AG04449 (cell line): ENCODE results near the gene NMS.

Experiments used
- CTCF ChIA-PET: fragments of 350-600 bp; formaldehyde crosslinking; extraction: SDS; loops from one replicate; lab custom pipeline; 2021; ENCODE audit warnings: antibody characterized with exemption; lab: Yijun Ruan, JAX
- POLR2A ChIA-PET: fragments of 400-600, 350-600 bp; formaldehyde crosslinking; extraction: SDS; loops from one replicate; lab custom pipeline; 2020; ENCODE audit warnings: antibody characterized with exemption, inconsistent platforms; lab: Yijun Ruan, JAX
- DNase-seq: peaks from one replicate; pipeline ENCODE4 v3.0.0-alpha.2; 2010; ENCODE audit warnings: low read depth, low spot score
- H3K4me3 ChIP-seq: 2 replicates; pipeline ENCODE4 v1.5.1; 2011; ENCODE audit warnings: low read depth, mild to moderate bottlenecking, control low read depth, low read length
- CTCF ChIP-seq: IDR thresholded peaks from one replicate; pipeline ENCODE4 v1.5.1; 2011; ENCODE audit warnings: mild to moderate bottlenecking, moderate library complexity, low read length, control low read depth, inconsistent platforms; ENCODE audit not compliant: insufficient read depth; ENCODE audit errors: missing control alignments

Gene NMS

GRCh38 chr2:100470898-100471514, 724 bp downstream of the NMS start:
- ChIA-PET POLR2A (no interaction called here), CTCF (no interaction called here)
- H3K4me3 ChIP-seq, result no peak overlapping the region
- DNase-seq, result no peak
- TF ChIP-seq CTCF, result no peak

- ChIA-PET POLR2A (no interaction called here), CTCF (no interaction called here)
- H3K4me3 ChIP-seq, result no peak overlapping the region
- no peak for DNase-seq
- TF ChIP-seq CTCF, result no peak
Measured at GRCh38 chr2:100476606-100477005, 6.3 kb downstream of the NMS start.

GRCh38 chr2:100482741-100483140, 12.5 kb downstream of the NMS start:
- CTCF ChIA-PET, result no interaction called here
- no peak for TF ChIP-seq CTCF
- POLR2A ChIA-PET, result no interaction called here
- DNase-seq, result no peak
- H3K4me3 ChIP-seq, result no peak overlapping the region

- DNase-seq, result no peak
- ChIA-PET POLR2A (no interaction called here), CTCF (no interaction called here)
- no peak overlapping the region for H3K4me3 ChIP-seq
- no peak for TF ChIP-seq CTCF
Measured at GRCh38 chr2:100483895-100484294, 13.6 kb downstream of the NMS start.

GRCh38 chr2:100484390-100484789, 14.1 kb downstream of the NMS start:
- ChIA-PET POLR2A (no interaction called here), CTCF (no interaction called here)
- TF ChIP-seq CTCF, result no peak
- DNase-seq, result no peak
- H3K4me3 ChIP-seq, result no peak overlapping the region

- CTCF ChIA-PET, result no interaction called here
- DNase-seq, result no peak
- POLR2A ChIA-PET, result no interaction called here
- TF ChIP-seq CTCF, result no peak
- H3K4me3 ChIP-seq, result no peak overlapping the region
Measured at GRCh38 chr2:100485396-100485795, 15.1 kb downstream of the NMS start.
